Measurements from ENCODE around the gene CAMK2B. TPM values are rescaled to one million over a fixed set of nuclear protein-coding genes. Genes with fewer than 3 reads are reported as not detected.
A peak's percentile ranks its signal among the peaks of the same experiment; 100 is the strongest.

Gene CAMK2B
- total RNA-seq, 1 donor from 2014 or later: 0.09 TPM

- TF ChIP-seq CTCF (IDR thresholded peaks at IDR 0.05) (no peak), EZH2 (IDR thresholded peaks at IDR 0.05) (no peak), EZH2phosphoT487 (IDR thresholded peaks at IDR 0.05) (no peak)
- no peaks in the 10 kb centered on the region for H4K20me1 ChIP-seq (ENCODE audit: low read depth)
- H3F3A ChIP-seq (ENCODE audit: low read depth): peaks cover 6% of the 10 kb centered on the region
- H3K79me2 ChIP-seq (ENCODE audit: low read depth): no peaks in the 10 kb centered on the region
- Mint-ChIP-seq H3K9me3 (no peaks in the 10 kb centered on the region), H3K36me3 (no peaks in the 10 kb centered on the region), H3K27ac (peak overlapping the region; percentile 72), H3K4me3 (no peak overlapping the region), H3K27me3 (ENCODE audit: insufficient read depth, low read depth) (peaks cover 4% of the 10 kb centered on the region), H3K4me1 (peaks cover 19% of the 10 kb centered on the region)
- no peak for DNase-seq (ENCODE audit: low spot score)
- peaks cover 5% of the 10 kb centered on the region for H3K27me3 ChIP-seq
- no peaks in the 10 kb centered on the region for H3K36me3 ChIP-seq
- H3K4me2 ChIP-seq: peak overlapping the region; percentile 87
- no peak overlapping the region for H3K4me3 ChIP-seq
- H3K9me3 ChIP-seq (ENCODE audit: low read depth): no peaks in the 10 kb centered on the region
- no peak overlapping the region for H3K27ac ChIP-seq
- H3K4me1 ChIP-seq: peaks cover 20% of the 10 kb centered on the region
- H3K9ac ChIP-seq: no peak overlapping the region
- H2AFZ ChIP-seq (replicated peaks): no peak overlapping the region
These were observed 50.2 kb downstream of the CAMK2B start for GRCh38 chr7:44275146-44275545.

- Histone ChIP-seq H3K79me2 (ENCODE audit: low read depth) (no peaks in the 10 kb centered on the region), H3K9ac (no peak overlapping the region), H3K27ac (no peak overlapping the region), H3K27me3 (peaks cover 5% of the 10 kb centered on the region), H3K4me3 (no peak overlapping the region), H3F3A (ENCODE audit: low read depth) (peaks cover 6% of the 10 kb centered on the region), H3K4me2 (no peak overlapping the region), H3K9me3 (ENCODE audit: low read depth) (no peaks in the 10 kb centered on the region), H3K4me1 (peaks cover 20% of the 10 kb centered on the region), H4K20me1 (ENCODE audit: low read depth) (no peaks in the 10 kb centered on the region), H2AFZ (replicated peaks) (no peak overlapping the region), H3K36me3 (no peaks in the 10 kb centered on the region)
- Mint-ChIP-seq H3K4me1 (peaks cover 16% of the 10 kb centered on the region), H3K36me3 (no peaks in the 10 kb centered on the region), H3K27me3 (ENCODE audit: insufficient read depth, low read depth) (peaks cover 4% of the 10 kb centered on the region), H3K4me3 (no peak overlapping the region), H3K27ac (peak overlapping the region; percentile 23), H3K9me3 (no peaks in the 10 kb centered on the region)
- no peak for DNase-seq (ENCODE audit: low spot score)
- TF ChIP-seq CTCF (IDR thresholded peaks at IDR 0.05): no peak
- no peak for TF ChIP-seq EZH2 (IDR thresholded peaks at IDR 0.05)
- TF ChIP-seq EZH2phosphoT487 (IDR thresholded peaks at IDR 0.05): no peak
These were observed 50.8 kb downstream of the CAMK2B start for GRCh38 chr7:44274623-44274975.

- Histone ChIP-seq H2AFZ (replicated peaks) (no peak overlapping the region), H3K79me2 (ENCODE audit: low read depth) (no peaks in the 10 kb centered on the region), H3K9ac (no peak overlapping the region), H3K4me2 (no peak overlapping the region), H3K27me3 (peaks cover 5% of the 10 kb centered on the region), H3F3A (ENCODE audit: low read depth) (peaks cover 6% of the 10 kb centered on the region), H3K9me3 (ENCODE audit: low read depth) (no peaks in the 10 kb centered on the region), H3K27ac (no peak overlapping the region), H3K4me3 (no peak overlapping the region), H3K36me3 (no peaks in the 10 kb centered on the region), H4K20me1 (ENCODE audit: low read depth) (no peaks in the 10 kb centered on the region), H3K4me1 (peaks cover 20% of the 10 kb centered on the region)
- no peaks in the 10 kb centered on the region for H3K9me3 Mint-ChIP-seq
- DNase-seq (ENCODE audit: low spot score): no peak
- TF ChIP-seq CTCF (IDR thresholded peaks at IDR 0.05) (no peak), EZH2 (IDR thresholded peaks at IDR 0.05) (no peak), EZH2phosphoT487 (IDR thresholded peaks at IDR 0.05) (no peak)
- no peaks in the 10 kb centered on the region for H3K36me3 Mint-ChIP-seq
- peak overlapping the region; percentile 23 for H3K27ac Mint-ChIP-seq
- peaks cover 16% of the 10 kb centered on the region for H3K4me1 Mint-ChIP-seq
- peaks cover 4% of the 10 kb centered on the region for H3K27me3 Mint-ChIP-seq (ENCODE audit: insufficient read depth, low read depth)
- no peak overlapping the region for H3K4me3 Mint-ChIP-seq
These were observed 51.4 kb downstream of the CAMK2B start for GRCh38 chr7:44273681-44274622.
